CD8-positive, alpha-beta memory T cell (primary cell): ENCODE measurements around the gene HOOK2. TPM values are rescaled to one million over a fixed set of nuclear protein-coding genes. Genes with fewer than 3 reads are reported as not detected.

Experiments
- CTCF ChIA-PET: fragments of 350-600 bp; sonication (Branson Sonifier 250); formaldehyde crosslinking; loops from one replicate; lab custom pipeline; 2021; ENCODE audit warnings: antibody characterized with exemption; lab: Charles Lee
- POLR2A ChIA-PET: fragments of 350-600 bp; sonication (Branson Sonifier 250); formaldehyde crosslinking; loops from one replicate; lab custom pipeline; 2021; ENCODE audit warnings: antibody characterized with exemption; lab: Charles Lee
- DNase-seq, 5 donors: peaks; one replicate each; pipeline versions ENCODE4 v3.0.0 to v3.0.0-alpha.2; 2020 to 2022; ENCODE audit warnings: mixed read lengths in 1 of 5
- H3K27ac ChIP-seq: one replicate; pipeline ENCODE4 v1.7.0; 2013; ENCODE audit warnings: low read depth, mild to moderate bottlenecking, low read length, moderate library complexity
- H3K27me3 ChIP-seq: 2 replicates; pipeline ENCODE4 v1.7.0; 2013; ENCODE audit warnings: low read length, mild to moderate bottlenecking; ENCODE audit not compliant: insufficient read depth, poor library complexity, severe bottlenecking
- H3K36me3 ChIP-seq: 2 replicates; pipeline ENCODE4 v1.7.0; 2013; ENCODE audit warnings: mild to moderate bottlenecking, low read length, moderate library complexity; ENCODE audit not compliant: insufficient read depth
- H3K4me1 ChIP-seq: 2 replicates; pipeline ENCODE4 v1.7.0; 2013; ENCODE audit warnings: mild to moderate bottlenecking, low read length, moderate library complexity; ENCODE audit not compliant: insufficient read depth
- H3K4me3 ChIP-seq: 2 replicates; pipeline ENCODE4 v1.7.0; 2013; ENCODE audit warnings: mild to moderate bottlenecking, low read length
- H3K9me3 ChIP-seq: 2 replicates; pipeline ENCODE4 v1.7.0; 2013; ENCODE audit warnings: mild to moderate bottlenecking, low read length
- H3K27ac Mint-ChIP-seq, 8 donors: one replicate each; pipeline ENCODE4 v1.8.0; 2020 to 2021; ENCODE audit warnings: mixed read lengths in 8 of 8, mild to moderate bottlenecking in 6 of 8, inconsistent platforms in 3 of 8, moderate library complexity in 3 of 8
- H3K27me3 Mint-ChIP-seq, 2 donors: one replicate each; pipeline ENCODE4 v1.8.0; 2020 to 2021; ENCODE audit warnings: mixed read lengths in 2 of 2, mild to moderate bottlenecking in 1 of 2, moderate library complexity in 1 of 2
- H3K36me3 Mint-ChIP-seq, 3 donors: one replicate each; pipeline ENCODE4 v1.8.0; 2020 to 2021; ENCODE audit warnings: mixed read lengths in 3 of 3, inconsistent platforms in 1 of 3, mild to moderate bottlenecking in 1 of 3
- H3K4me1 Mint-ChIP-seq, 3 donors: one replicate each; pipeline ENCODE4 v1.8.0; 2020 to 2021; ENCODE audit warnings: mixed read lengths in 3 of 3, inconsistent platforms in 1 of 3, mild to moderate bottlenecking in 1 of 3
- H3K4me3 Mint-ChIP-seq, 7 donors: one replicate each; pipeline ENCODE4 v1.8.0; 2020 to 2021; ENCODE audit warnings: mixed read lengths in 7 of 7, mild to moderate bottlenecking in 6 of 7, moderate library complexity in 4 of 7, inconsistent platforms in 2 of 7
- H3K9me3 Mint-ChIP-seq, 5 donors: one replicate each; pipeline ENCODE4 v1.8.0; 2020 to 2022; ENCODE audit warnings: mixed read lengths in 5 of 5, mild to moderate bottlenecking in 3 of 5, moderate library complexity in 2 of 5, inconsistent platforms in 1 of 5
- polyA plus RNA-seq: library from polyadenylated mRNA; unstranded; fragments of 300-500 nt; fragmentation: Illumina TruSeq; gene quantifications from one replicate; pipeline ENCODE4 v1.2.3, GENCODE V29; 2021
- total RNA-seq, 2 experiments: library from RNA; stranded (reverse); gene quantifications; one replicate each; pipeline ENCODE4 v1.2.3, GENCODE V29; 2021

The HOOK2 gene
- total and polyA plus RNA-seq, 3 experiments from 2014 or later = 2.9 to 11.4 (median 9.8) TPM

- no peak for DNase-seq
- Histone ChIP-seq H3K4me3 (no peak overlapping the region), H3K27me3 (no peaks in the 10 kb centered on the region), H3K9me3 (no peaks in the 10 kb centered on the region), H3K4me1 (peaks cover 30% of the 10 kb centered on the region), H3K27ac (no peak overlapping the region), H3K36me3 (peaks cover 8% of the 10 kb centered on the region)
- Mint-ChIP-seq H3K9me3 (no peaks in the 10 kb centered on the region), H3K27me3 (peaks cover 0 to 4% of the 10 kb centered on the region in 2 donors), H3K4me3 (peak overlapping the region in 2 of 7 donors; percentile 37 to 39), H3K4me1 (peaks cover 27 to 43% (median 32%) of the 10 kb centered on the region in 3 donors), H3K27ac (peak overlapping the region in 1 of 8 donors; percentile 60), H3K36me3 (peaks cover 0 to 21% (median 3%) of the 10 kb centered on the region in 3 donors)
- CTCF ChIA-PET = interaction anchor here (0.9 to 1.6 kb wide), 2 partner anchors 38 to 43 kb away, joined by 4 to 6 read pairs; no protein-coding TSS in a partner anchor
- POLR2A ChIA-PET = no interaction called here
Measured at GRCh38 chr19:12804051-12804450, 28.7 kb upstream of the HOOK2 start.

GRCh38 chr19:12802267-12803106, 27.1 kb upstream of the HOOK2 start:
- no peaks in the 10 kb centered on the region for H3K27me3 ChIP-seq
- POLR2A ChIA-PET = interaction anchor here (0.8 to 1.2 kb wide), 2 partner anchors 10 to 20 kb away, joined by 3 to 8 read pairs; no protein-coding TSS in a partner anchor
- peaks cover 8% of the 10 kb centered on the region for H3K36me3 ChIP-seq
- H3K4me1 ChIP-seq = peaks cover 30% of the 10 kb centered on the region
- no peak overlapping the region for H3K27ac ChIP-seq
- Mint-ChIP-seq H3K9me3 (no peaks in the 10 kb centered on the region), H3K27me3 (peaks cover 0 to 2% of the 10 kb centered on the region in 2 donors), H3K4me3 (peak overlapping the region; percentile 78 to 93 (median 86)), H3K4me1 (peaks cover 27 to 43% (median 32%) of the 10 kb centered on the region in 3 donors), H3K27ac (peak overlapping the region in 6 of 8 donors; percentile 14 to 73 (median 55)), H3K36me3 (peaks cover 0 to 17% (median 2%) of the 10 kb centered on the region in 3 donors)
- no peaks in the 10 kb centered on the region for H3K9me3 ChIP-seq
- H3K4me3 ChIP-seq = peak overlapping the region; percentile 95
- CTCF ChIA-PET = interaction anchor here (0.6 to 13.7 kb wide), 6 partner anchors 26 to 398 kb away, joined by 3 to 483 read pairs (median 4); partner anchors contain the start of genes GET3 and HOOK2
- DNase-seq = no peak

GRCh38 chr19:12801466-12802266, 26.3 kb upstream of the HOOK2 start, which contains the start of the genes PRDX2 and THSD8:
Gene PRDX2 (minus strand): TSS chr19:12801800. CDS start chr19:12801261, 539 bp downstream.
Gene THSD8 (plus strand): TSS chr19:12802069. CDS start chr19:12802072, 3 bp downstream.
- peak within 1 kb of the TSS; percentile 24 to 82 (median 70) for H3K27ac Mint-ChIP-seq
- Histone ChIP-seq H3K4me3 (peak within 1 kb of the TSS; percentile 95), H3K4me1 (peaks cover 27% of the 10 kb centered on the region), H3K27ac (peak within 1 kb of the TSS; percentile 73), H3K9me3 (no peaks in the 10 kb centered on the region), H3K27me3 (no peaks in the 10 kb centered on the region), H3K36me3 (peaks cover 8% of the 10 kb centered on the region)
- no peaks in the 10 kb centered on the region for H3K9me3 Mint-ChIP-seq
- peaks cover 0 to 17% (median 2%) of the 10 kb centered on the region in 3 donors for H3K36me3 Mint-ChIP-seq
- ChIA-PET CTCF (interaction anchor here (0.6 to 13.7 kb wide), 5 partner anchors 25 to 398 kb away, joined by 3 to 483 read pairs (median 18); partner anchors contain the start of gene HOOK2), POLR2A (interaction anchor here (0.8 to 1.2 kb wide), 4 partner anchors 9 to 19 kb away, joined by 3 to 8 read pairs (median 4); partner anchors contain the start of gene JUNB)
- peaks cover 22 to 37% (median 28%) of the 10 kb centered on the region in 3 donors for H3K4me1 Mint-ChIP-seq
- peaks cover 0 to 2% of the 10 kb centered on the region in 2 donors for H3K27me3 Mint-ChIP-seq
- peak within 1 kb of the TSS; percentile 82 to 93 (median 86) for H3K4me3 Mint-ChIP-seq
- DNase-seq = peak; percentile 50 to 74 (median 64)

- ChIA-PET CTCF (interaction anchor here (2.8 to 13.7 kb wide), 3 partner anchors 24 to 46 kb away, joined by 18 to 483 read pairs (median 326); partner anchors contain the start of gene HOOK2), POLR2A (interaction anchor here (0.9 to 1.2 kb wide), 2 partner anchors 8 to 10 kb away, joined by 3 to 5 read pairs; partner anchors contain the start of gene JUNB)
- Histone ChIP-seq H3K4me3 (peak overlapping the region; percentile 95), H3K27ac (peak overlapping the region; percentile 73), H3K36me3 (peaks cover 8% of the 10 kb centered on the region), H3K27me3 (no peaks in the 10 kb centered on the region), H3K4me1 (peaks cover 29% of the 10 kb centered on the region), H3K9me3 (no peaks in the 10 kb centered on the region)
- H3K36me3 Mint-ChIP-seq = peaks cover 0 to 17% (median 4%) of the 10 kb centered on the region in 3 donors
- H3K4me1 Mint-ChIP-seq = peaks cover 22 to 37% (median 28%) of the 10 kb centered on the region in 3 donors
- H3K27me3 Mint-ChIP-seq = peaks cover 0 to 4% of the 10 kb centered on the region in 2 donors
- DNase-seq = no peak
- H3K9me3 Mint-ChIP-seq = no peaks in the 10 kb centered on the region
- H3K27ac Mint-ChIP-seq = peak overlapping the region in 7 of 8 donors; percentile 24 to 82 (median 70)
- peak overlapping the region; percentile 82 to 93 (median 86) for H3K4me3 Mint-ChIP-seq
Measured at GRCh38 chr19:12800923-12801465, 25.6 kb upstream of the HOOK2 start.

- Mint-ChIP-seq H3K4me1 (peaks cover 25 to 39% (median 32%) of the 10 kb centered on the region in 3 donors), H3K27me3 (peaks cover 0 to 4% of the 10 kb centered on the region in 2 donors), H3K4me3 (peak overlapping the region; percentile 82 to 93 (median 86)), H3K36me3 (peaks cover 0 to 17% (median 4%) of the 10 kb centered on the region in 3 donors), H3K27ac (peak overlapping the region in 2 of 8 donors; percentile 22 to 70), H3K9me3 (no peaks in the 10 kb centered on the region)
- ChIA-PET POLR2A (interaction anchor here (0.6 to 1.2 kb wide), 3 partner anchors 8 to 242 kb away, joined by 3 to 5 read pairs (median 4); partner anchors contain the start of gene JUNB), CTCF (interaction anchor here (2.8 to 13.7 kb wide), 3 partner anchors 24 to 47 kb away, joined by 18 to 483 read pairs (median 326); partner anchors contain the start of gene HOOK2)
- DNase-seq = no peak
- Histone ChIP-seq H3K4me1 (peaks cover 32% of the 10 kb centered on the region), H3K36me3 (peaks cover 8% of the 10 kb centered on the region), H3K9me3 (no peaks in the 10 kb centered on the region), H3K4me3 (peak overlapping the region; percentile 95), H3K27me3 (no peaks in the 10 kb centered on the region), H3K27ac (peak overlapping the region; percentile 73)
Measured at GRCh38 chr19:12800466-12800770, 25.1 kb upstream of the HOOK2 start.

- no peak for DNase-seq
- Histone ChIP-seq H3K9me3 (no peaks in the 10 kb centered on the region), H3K27me3 (no peaks in the 10 kb centered on the region), H3K27ac (peak overlapping the region; percentile 6), H3K36me3 (peaks cover 8% of the 10 kb centered on the region), H3K4me3 (no peak overlapping the region), H3K4me1 (peaks cover 35% of the 10 kb centered on the region)
- H3K9me3 Mint-ChIP-seq = no peaks in the 10 kb centered on the region
- peak overlapping the region; percentile 8 to 93 (median 86) for H3K4me3 Mint-ChIP-seq
- peaks cover 25 to 41% (median 33%) of the 10 kb centered on the region in 3 donors for H3K4me1 Mint-ChIP-seq
- CTCF ChIA-PET = interaction anchor here (0.8 to 13.7 kb wide), 5 partner anchors 23 to 124 kb away, joined by 3 to 483 read pairs (median 18); partner anchors contain the start of gene HOOK2
- peak overlapping the region in 3 of 8 donors; percentile 22 to 70 (median 38) for H3K27ac Mint-ChIP-seq
- H3K27me3 Mint-ChIP-seq = peaks cover 0 to 4% of the 10 kb centered on the region in 2 donors
- H3K36me3 Mint-ChIP-seq = peaks cover 0 to 17% (median 4%) of the 10 kb centered on the region in 3 donors
- POLR2A ChIA-PET = interaction anchor here (0.6 to 1.2 kb wide), 3 partner anchors 7 to 241 kb away, joined by 3 to 5 read pairs (median 4); no protein-coding TSS in a partner anchor
Measured at GRCh38 chr19:12799742-12800465, 24.6 kb upstream of the HOOK2 start.
